TTC549 (cell line): Measurements from ENCODE around the gene CHSY1.

Experiments
- FAIRE-seq: peaks from 2 replicates; lab custom pipeline; 2012; peaks lifted over from hg19 to GRCh38; lab: Jason Lieb, UNC

CHSY1 gene

DNA sequence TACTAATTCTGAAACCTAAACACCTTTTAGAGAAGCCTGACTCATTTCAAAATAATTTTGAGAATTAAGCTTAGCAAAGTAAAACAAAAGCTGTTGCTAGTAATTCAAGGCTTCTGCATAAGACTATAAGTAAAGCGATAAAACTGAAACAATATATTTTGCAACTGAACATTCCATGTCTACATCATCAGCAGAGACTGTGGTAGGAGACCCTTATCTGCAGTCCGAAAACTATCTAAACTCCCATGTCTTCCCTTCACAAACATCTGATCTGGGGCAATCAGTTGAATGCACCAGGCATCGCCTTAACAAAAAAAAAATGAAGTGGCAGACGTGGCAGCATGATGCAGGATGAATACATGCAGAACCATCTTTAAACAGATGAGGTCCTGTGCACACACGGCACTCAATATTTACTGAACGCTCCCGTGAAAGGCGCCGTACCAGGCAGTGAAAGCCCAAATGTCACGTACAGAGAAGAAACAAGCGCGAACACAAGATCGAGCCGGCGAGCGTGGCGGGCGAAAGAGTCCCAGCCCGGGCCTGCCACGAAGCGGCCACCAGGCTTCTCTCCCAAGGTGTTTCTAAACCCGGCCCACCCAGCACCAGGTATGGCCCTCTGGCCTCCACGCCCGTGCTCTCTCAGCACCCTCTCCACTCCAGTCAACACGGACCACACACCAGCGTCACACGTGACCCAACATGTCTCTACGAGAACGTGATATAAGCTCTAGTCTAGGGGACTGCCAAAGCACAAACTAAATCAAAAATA lies 63.0 kb downstream of the CHSY1 start:
- FAIRE-seq = no peak

DNA sequence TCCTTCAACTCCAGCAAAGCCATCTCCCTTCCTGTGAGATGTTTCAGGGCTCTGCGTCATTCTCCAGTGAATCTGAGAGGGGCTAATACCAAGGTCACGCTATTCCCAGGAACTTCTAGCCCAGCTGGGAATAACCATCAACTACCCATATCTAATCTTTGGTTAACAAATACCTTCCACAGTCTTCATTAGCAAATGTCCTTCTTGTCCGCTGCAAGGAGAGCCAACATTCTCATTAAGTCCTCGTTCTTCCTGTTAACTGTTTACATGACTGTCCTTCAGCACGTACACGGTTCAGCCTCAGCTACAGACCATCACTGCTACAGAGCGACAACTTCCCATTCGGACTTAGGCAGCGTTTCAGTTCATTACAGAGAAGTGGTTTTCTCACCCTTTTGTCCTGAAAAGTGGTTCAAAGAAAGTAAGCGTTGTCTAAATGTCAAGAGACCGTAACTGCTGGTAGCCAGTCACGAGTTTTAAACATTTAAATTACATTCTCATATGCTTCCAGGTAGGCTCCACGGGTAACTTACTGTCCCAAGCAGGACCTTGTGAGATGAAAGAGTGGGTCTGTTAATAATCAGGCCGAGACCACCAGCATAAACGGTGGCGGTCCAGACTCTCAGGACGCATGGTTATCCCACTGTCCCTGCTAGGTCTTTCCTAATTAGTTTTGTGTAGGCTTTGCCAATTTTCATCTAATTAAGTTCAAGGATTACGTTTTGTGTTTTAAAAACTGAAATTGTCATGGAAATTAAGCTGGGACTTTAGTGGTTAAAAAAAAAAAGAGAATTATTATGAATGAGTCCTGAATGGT lies 63.8 kb downstream of the CHSY1 start:
- FAIRE-seq = no peak

DNA sequence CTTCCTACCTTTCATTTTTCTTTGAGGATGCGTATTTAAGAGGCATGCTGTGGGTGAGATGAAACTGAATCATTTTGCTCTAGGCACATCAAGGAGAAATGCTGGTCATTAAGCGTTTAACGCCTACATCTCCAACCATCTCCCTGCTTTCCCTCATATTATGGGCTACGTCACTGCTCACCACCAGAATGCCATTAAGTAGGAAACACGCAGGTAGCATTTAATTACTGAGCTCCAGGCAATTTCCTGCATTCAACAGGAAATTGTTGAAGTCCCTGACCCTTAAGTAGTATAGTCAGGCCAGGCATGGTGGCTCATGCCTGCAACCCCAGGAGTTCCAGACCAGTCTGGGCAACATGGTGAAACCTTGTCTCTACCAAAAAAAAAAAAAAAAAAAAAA lies 66.1 kb downstream of the CHSY1 start:
- no peak for FAIRE-seq

DNA sequence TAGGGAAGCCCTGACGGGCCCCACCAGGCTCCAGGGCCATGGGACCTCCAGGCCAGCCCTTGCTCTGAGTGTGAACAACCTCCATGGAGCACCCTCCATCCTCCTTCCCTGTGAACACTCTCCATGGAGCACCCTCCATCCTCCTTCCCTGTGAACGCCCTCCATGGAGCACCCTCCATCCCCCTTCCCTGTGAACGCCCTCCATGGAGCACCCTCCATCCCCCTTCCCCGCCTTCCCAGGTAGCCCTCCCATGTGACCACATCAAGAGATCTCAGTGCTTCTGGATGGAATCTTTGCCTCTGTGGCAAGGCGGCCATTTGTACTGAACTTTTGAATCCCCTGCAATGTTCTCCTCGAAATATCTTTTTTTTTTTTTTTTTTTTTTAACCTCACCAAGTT lies 66.5 kb downstream of the CHSY1 start:
- no peak for FAIRE-seq

DNA sequence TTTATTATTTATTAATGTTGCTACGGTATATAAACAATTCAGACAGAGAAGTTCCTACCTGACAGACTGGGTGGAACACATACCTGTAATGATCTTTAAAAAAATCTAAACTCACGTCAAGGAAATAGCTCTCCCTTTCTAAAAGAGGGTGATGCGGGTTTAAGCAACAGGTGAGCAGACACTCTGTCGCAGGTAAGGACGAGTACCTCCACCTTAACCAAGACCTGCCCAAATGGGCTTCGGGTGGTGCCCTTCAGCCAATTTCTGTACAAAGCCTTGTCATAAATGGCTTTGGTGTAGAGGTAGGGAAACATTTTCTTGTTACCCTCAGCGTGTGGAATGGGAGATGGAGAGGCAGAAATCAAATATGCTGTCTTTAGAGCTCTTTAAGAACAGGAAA lies 67.0 kb downstream of the CHSY1 start:
- no peak for FAIRE-seq

DNA sequence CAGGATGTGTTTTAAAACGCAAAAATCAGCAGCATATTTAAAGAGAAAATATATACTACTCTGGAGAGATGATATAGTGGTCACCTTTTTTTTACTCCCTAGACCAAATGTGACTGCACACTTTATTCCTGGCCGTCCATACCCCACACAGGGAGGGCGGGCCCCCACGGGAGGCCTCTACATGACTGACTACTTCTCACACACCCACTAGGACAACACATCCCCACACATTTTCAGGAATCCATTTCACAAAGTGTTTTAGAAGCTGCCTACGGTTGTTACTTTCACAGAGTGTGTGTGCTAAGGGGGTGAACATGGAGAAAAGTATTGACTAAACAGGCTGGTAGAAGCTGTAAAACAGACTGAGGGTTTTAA lies 67.9 kb downstream of the CHSY1 start:
- FAIRE-seq = no peak

DNA sequence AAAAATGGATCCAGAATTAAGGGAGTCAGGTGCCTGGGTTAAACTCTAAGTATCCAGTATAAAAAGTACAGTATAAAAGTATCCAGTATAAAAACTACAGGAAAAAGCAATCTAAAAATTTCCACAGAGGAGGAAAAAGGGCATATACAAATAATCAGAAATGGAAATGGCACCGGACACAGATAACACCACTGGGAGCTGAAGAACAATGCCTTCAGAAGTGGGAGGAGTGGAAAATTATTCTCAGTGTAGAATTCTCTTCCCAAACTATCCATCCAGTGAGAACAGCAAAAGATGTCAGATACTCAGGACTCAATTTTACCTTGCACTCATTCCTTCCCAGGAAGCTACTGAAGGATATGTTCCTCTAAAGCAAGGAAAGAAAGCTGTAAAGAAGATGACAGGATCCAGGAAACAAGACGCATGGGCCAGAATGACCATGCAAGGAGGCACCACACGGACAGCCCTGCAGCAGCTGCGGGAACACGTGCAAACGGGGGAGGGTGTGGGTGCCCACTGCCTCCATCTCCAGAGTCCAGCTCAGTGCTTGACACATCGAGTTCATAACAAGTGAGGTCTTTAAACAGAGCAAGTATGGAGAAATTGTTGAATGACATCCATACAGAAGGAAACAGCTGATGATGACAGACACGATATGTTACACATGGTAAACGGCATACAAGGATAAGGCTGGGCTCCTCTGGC lies 68.5 kb downstream of the CHSY1 start:
- no peak for FAIRE-seq

DNA sequence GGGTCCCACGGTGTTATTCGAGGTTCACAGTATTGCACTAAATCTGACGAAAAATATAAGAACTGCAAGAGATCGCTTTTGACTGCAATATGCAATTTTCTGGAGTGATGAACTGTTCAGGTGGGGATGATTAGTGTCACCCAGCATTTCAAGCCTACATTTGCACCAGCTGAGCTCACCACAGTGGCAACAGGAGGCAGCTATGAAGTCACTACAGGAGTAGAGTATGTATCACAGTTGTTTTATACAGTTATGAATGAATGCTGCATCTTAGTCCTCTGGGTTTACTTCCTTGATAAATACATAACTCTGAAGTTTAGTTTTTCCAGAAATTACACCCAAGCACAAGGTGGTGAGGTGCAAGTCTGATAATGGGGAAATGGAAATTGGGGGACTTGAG lies 69.6 kb downstream of the CHSY1 start:
- FAIRE-seq = no peak

DNA sequence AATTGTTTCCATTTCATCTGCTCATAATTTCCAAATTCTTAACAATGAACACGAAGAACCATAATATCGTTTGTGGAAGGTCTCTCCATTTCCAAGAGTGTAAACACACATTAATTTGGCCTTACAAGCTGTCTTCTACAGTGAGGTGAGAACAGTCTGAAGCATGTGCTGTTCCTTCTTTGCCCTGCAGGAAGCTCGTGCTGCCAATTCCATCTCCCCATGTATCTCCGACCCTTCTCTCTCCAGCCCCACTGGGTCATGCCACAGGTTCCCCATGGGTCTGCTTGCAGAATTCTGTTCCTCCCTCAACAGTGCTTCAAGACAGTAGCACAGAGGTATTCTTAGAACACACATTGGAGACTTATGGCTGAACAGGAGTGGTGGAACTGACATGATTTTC lies 70.5 kb downstream of the CHSY1 start:
- no peak for FAIRE-seq

DNA sequence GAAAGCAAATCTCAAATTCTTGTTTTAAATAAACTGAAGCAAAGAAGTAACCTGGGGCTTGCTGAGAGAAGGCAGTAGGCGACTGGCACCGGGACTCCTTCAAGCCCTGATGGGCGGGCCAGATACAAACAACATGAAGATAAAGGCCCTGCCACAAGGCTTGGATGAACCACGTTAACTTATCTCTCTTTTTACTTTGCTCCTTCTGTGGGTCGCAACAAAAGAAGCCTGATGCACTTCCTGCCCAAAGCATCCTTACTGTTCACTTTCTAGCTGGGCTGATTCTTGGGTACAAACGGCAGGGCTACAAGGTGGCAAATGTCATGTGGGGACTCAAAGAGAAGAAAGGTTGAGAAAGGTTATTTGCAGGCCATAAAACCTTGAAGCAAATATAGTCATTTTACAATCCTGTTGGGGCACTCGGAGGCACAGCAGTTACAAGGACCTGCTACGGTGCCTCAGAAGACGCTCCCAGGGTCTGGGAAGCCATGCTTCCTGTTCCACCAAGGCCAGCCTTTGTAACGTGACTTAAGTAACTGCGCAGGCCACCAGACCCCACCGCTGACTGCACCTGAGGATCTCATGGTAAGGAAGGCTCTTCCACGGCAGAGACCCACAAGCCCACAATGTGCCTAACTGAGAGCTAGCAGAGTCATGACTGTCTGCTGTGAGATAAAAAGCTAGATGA lies 71.1 kb downstream of the CHSY1 start:
- no peak for FAIRE-seq

DNA sequence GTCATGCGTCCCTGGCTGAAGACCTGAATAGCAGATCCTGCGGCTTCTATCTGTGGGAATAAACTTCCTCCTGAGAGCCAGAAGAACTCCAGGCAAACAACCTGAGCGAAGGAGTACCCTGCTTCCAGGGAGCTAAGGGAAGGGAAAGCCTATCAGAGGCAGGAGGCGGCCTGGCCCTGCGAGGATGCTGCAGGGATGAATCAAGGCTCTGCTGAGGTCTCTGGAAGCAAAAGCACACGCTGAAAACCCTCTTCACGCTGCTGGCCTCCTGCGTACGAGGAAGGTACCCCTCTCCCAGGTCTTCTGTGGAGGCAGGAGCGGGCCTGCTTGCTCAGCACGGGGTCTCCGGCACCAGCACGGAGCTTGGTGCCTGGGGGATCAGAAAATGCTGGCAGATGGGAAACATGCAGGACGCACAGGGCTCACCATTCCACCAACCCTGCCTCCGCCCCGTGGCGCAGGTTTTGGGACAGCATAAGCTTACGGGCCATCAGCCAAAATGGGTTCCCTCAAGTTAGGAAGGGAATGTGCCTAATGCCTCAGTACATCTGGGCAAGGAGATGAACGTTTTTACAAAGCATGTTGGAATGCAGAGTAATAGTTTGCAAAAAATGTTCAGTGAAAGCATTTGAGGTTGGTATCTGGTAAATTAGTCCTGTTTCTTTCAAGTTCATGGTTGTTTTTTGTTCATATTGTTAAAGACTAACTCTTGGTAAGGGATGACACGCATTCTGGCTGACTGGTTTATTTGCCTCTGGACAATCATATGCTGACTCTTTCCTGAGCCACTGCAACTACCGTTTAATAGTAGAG lies 72.3 kb downstream of the CHSY1 start:
- no peak for FAIRE-seq

DNA sequence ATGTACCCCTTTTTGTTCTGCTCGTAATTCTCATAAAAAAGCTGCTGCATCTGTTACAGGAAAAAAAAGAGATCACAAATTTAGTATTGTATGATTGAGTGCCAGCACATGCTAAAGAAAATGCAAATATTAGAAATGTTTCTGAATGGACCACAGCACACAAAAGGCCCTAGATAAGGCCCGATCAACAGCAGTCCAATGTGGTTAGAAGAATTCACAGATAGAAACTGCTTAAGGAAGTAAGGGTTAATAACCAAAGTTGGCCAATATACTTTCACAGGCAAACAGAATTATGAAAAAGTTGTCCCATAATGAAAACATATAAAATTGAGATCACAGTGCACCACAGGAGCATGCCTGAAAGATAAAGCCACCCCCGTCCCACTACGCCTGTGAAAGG lies 72.9 kb downstream of the CHSY1 start:
- FAIRE-seq = no peak

DNA sequence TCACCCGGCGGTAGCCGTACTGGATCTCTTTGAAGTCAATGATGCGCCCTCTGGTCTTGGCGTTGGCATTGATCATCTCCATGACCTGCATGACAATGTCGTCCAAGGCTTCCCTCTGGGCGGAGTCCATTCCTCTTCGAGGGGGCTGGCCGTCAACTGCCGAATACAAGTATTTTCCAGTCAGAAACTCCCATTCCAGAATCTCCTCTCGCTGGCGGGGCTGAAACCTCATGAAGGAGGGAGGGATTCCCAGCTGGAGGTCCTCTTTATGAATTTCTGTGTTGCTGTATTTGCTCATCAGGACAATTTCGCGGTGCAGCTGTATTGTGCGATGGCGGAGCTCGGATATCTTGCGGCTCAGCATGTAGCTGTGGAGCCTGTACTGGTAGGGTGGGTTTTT lies 73.4 kb downstream of the CHSY1 start:
- FAIRE-seq = no peak

DNA sequence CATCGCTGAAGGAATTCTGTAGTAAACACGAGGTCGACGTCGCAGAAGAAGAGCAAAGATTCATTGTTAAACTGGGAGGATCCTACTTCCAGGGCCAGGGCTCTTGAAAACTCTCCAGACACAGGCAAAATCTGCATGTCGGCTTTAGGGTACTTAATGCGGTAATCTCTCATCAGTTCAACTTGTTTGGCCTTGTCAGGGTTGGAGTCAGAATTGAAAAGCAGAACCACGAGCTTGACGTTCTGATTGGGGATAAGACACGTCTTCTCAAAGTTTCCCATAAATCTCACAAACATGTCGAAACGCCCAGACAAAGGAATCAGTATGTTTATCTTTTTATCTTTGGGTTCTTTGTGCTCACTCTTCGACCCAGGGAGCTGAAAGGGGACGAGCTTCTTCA lies 74.0 kb downstream of the CHSY1 start:
- no peak for FAIRE-seq

DNA sequence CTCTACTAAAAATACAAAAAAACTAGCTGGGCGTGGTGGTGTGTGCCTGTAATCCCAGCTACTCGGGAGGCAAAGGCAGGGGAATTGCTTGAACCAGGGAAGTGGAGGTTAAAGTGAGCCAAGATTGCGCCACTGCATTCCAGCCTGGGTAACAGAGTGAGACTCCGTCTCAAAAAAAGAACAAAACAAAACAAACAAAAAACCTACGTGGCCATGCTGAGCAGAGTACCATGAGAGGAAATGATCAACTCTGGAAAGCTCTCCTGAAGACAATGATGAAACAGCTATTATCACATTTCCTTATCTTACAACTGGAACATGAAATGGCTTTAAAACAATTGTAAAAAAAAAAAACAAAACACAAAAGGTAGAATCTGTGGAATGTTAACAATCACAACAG lies 75.2 kb downstream of the CHSY1 start:
- FAIRE-seq = no peak

DNA sequence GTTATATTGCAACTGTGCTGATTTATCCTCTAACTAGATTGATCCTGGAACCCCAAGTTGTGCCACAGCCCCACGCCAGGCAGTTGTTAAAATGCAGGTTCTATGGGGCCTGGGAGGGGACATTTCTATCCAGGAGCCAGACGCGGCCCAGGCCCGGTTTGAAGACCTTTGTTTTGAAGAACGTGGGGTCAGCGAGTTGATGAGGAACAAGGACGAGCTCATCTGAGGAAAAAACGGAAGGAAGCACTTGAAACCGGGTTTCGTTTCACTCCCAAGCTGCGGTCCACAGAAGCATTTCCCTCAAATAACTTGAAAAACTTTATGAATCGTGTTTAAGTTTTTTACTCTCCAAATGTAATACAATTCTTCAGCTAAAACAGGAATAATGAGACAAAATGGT lies 76.4 kb downstream of the CHSY1 start:
- FAIRE-seq = no peak

DNA sequence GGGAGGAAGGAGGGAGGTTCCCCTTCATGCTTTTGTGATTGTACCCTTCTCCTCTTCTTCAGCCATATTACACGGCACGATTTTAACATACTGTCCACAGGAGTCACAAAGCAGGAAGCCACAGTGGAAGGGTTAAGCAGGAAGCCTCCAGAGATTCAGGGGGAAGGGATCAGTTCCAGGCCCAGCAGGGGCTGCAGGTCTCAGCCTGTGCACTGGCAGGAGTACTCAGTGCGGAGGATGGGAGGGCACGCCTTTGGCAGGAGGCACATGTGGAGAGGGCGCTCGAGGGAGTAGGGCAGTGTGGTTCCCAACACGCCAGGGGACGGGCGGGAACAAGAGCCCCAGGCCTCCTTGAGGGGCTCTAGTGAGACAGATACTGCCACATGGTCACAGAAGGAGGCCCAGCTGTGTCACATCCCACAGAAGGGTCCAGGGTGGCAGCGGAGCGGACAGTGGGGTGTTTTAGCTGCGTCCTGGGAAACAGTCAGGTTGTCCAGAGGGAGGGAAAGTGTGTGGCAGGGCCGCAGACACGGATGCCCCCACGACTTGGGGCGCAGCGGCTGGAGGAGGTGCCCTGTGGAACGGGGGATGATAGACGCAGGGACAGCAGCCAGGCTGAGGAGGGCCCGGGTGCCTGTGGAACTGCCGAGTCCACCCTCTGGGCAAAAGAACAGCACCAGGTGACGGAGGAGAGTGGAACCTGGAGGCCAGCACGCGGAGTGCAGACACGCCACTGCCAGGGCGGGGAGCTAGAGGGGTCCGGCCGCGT lies 77.5 kb downstream of the CHSY1 start:
- FAIRE-seq = no peak

DNA sequence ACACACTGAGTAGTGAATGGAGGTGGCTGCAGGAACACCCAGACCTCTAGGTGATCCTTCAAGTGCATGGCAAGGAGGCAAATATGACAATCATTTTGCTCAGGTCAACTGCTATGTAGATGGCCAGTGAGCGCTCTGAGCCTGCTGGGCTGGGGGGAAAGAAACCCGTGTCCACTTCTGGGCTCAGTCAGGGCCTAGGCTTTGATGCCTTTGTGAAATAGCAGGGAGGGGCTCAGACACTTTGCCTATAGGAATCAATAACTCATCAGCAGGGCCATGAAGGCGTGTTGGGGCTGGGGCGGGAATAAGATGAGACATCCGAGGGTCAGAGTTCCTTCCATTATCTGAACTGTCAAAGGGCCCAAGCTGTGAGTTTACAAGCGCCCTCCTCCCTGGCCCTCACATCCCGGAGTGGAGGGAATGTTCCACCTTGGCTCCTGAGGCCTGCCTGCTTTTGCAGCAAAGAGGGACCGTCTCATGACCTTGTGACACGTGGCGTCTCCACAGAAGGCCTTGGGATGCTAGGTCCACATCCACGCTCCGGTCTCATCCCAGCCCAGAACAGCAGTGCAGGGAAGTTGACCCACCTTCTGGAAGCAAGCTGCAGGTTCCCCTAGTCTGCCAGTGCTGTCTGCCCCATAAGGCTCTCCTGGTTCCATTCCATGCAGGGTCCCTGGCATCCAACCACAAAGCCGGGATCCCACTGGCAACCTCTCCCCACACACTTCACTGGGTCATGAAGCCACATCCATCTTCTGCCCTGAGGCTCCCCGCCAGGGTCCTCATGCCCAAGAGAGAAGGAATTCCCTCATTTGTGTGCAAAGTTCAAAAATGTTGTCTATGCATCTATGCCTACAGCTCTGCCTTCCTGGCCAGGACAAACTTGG lies 78.4 kb downstream of the CHSY1 start:
- no peak for FAIRE-seq

DNA sequence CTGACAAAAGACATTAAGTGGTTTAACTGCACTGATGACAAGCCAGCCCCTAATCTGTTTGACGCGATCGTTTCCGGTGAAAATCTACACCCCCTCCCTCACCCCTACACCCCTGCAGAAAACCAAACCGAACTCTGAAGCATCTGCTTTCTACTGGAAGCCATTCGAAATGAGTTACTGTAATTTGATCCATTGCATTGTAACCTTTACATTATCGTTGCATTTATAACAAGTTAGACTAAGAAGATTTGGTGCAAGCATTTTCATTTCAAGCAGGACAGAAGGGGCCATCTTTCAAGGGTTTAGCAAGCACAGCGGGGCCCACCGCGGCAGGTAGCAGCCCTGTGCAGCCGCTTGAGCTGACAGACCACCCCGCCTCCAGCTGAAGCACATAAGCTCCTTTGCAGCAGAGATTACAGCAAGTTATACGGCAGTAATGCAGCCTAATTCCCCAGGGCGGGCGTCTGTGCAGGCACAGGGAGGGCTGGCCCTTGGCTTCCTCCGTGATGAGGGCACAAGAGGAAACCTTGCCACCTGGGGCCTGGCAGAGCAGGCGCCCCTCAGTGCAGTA lies 79.3 kb downstream of the CHSY1 start:
- no peak for FAIRE-seq

DNA sequence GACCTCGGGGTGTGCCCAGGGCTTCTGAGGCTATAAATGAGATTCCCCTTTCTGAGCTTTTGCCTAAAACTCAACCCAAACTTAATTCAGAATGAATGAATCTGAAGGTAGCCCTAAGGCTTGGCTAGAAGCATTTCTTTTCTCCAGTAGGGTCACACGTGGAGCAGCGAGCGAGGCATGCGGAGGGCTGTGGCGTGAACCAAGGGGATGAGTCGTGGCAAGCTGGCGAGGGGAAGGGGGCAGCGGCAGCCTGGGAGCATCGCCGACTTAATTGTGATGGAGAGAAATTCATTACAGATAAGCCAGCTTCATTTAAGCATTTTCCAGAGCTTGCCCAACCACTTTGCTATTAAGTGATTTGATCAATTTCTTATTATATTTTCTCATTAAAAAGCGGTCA lies 79.9 kb downstream of the CHSY1 start:
- no peak for FAIRE-seq
